ENCODE data around the gene TMEM80. TPM values are rescaled to one million over a fixed set of nuclear protein-coding genes. Genes with fewer than 3 reads are reported as not detected.

TMEM80 gene
- total and polyA plus RNA-seq, 7 donors = 7.9 to 41.5 (median 27.6) TPM

GRCh38 chr11:714436-714835 lies 18.8 kb downstream of the TMEM80 start:
- Histone ChIP-seq H3K27me3 (peaks cover 0 to 22% (median 7%) of the 10 kb centered on the region in 3 donors), H3K27ac (no peak overlapping the region), H3K36me3 (no peaks in the 10 kb centered on the region), H3K4me3 (no peak overlapping the region), H3K4me1 (peaks cover 0 to 6% (median 2%) of the 10 kb centered on the region in 4 donors), H3K9me3 (no peaks in the 10 kb centered on the region)
- WGBS, 2 donors = 96% methylated on average over 6 of the region's 6 CpGs
- intact Hi-C loops (cut with DNase I) = no loop called here
- DNase-seq = no peak
- TF ChIP-seq EP300 (IDR thresholded peaks at IDR 0.05) = no peak
- no peak for TF ChIP-seq POLR2A (IDR thresholded peaks at IDR 0.05)
- no peak for TF ChIP-seq POLR2AphosphoS5 (IDR thresholded peaks at IDR 0.05)
- TF ChIP-seq CTCF (IDR thresholded peaks at IDR 0.05) = no peak

GRCh38 chr11:719214-720016 lies 23.8 kb downstream of the TMEM80 start:
- WGBS, 2 donors = 68 to 83% methylated on average over 34 of the region's 34 CpGs
- Histone ChIP-seq H3K27me3 (peaks cover 26 to 52% (median 46%) of the 10 kb centered on the region in 3 donors), H3K9me3 (no peaks in the 10 kb centered on the region), H3K36me3 (no peaks in the 10 kb centered on the region), H3K4me3 (no peak overlapping the region), H3K27ac (no peak overlapping the region), H3K4me1 (peaks cover 0 to 22% (median 17%) of the 10 kb centered on the region in 4 donors)
- intact Hi-C loops (cut with DNase I) = no loop called here
- TF ChIP-seq POLR2AphosphoS5 (IDR thresholded peaks at IDR 0.05) (no peak), POLR2A (IDR thresholded peaks at IDR 0.05) (no peak), CTCF (IDR thresholded peaks at IDR 0.05) (no peak), EP300 (IDR thresholded peaks at IDR 0.05) (no peak)
- DNase-seq = no peak

DNA sequence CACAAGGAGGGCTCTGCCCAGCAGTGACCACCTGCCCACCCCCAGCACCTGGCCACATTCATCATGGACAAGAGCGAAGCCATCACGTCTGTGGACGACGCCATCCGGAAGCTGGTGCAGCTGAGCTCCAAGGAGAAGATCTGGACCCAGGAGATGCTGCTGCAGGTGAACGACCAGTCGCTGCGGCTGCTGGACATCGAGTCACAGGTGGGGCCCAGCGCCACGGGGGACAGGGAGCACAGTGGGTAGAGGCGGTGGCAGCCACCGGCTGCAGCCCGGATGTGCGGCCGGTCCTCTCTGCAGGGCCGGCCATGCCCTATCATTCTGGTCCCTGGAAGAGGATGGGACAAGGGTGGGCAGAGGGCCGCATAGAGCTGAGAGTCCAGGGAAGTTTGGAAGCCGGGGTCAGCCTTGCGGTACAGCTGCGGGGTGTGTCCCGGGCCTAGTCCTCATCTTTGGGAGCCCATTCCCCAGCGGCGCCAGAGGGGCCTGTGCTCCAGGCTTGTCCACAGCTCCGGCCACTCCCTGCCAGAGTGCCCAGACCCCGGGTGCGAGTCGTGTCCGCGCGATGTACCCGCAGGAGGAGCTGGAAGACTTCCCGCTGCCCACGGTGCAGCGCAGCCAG lies 24.5 kb downstream of the TMEM80 start:
- Histone ChIP-seq H3K9me3 (no peaks in the 10 kb centered on the region), H3K4me1 (peaks cover 0 to 22% (median 17%) of the 10 kb centered on the region in 4 donors), H3K4me3 (peak overlapping the region in 1 of 4 donors; percentile 24), H3K27ac (no peak overlapping the region), H3K36me3 (no peaks in the 10 kb centered on the region), H3K27me3 (peaks cover 30 to 60% (median 53%) of the 10 kb centered on the region in 3 donors)
- TF ChIP-seq EP300 (IDR thresholded peaks at IDR 0.05) = no peak
- no peak for TF ChIP-seq CTCF (IDR thresholded peaks at IDR 0.05)
- no peak for TF ChIP-seq POLR2A (IDR thresholded peaks at IDR 0.05)
- TF ChIP-seq POLR2AphosphoS5 (IDR thresholded peaks at IDR 0.05) = no peak
- no peak for DNase-seq
- WGBS, 2 donors = 71 to 76% methylated on average over 35 of the region's 35 CpGs
- intact Hi-C loops (cut with DNase I) = no loop called here

DNA sequence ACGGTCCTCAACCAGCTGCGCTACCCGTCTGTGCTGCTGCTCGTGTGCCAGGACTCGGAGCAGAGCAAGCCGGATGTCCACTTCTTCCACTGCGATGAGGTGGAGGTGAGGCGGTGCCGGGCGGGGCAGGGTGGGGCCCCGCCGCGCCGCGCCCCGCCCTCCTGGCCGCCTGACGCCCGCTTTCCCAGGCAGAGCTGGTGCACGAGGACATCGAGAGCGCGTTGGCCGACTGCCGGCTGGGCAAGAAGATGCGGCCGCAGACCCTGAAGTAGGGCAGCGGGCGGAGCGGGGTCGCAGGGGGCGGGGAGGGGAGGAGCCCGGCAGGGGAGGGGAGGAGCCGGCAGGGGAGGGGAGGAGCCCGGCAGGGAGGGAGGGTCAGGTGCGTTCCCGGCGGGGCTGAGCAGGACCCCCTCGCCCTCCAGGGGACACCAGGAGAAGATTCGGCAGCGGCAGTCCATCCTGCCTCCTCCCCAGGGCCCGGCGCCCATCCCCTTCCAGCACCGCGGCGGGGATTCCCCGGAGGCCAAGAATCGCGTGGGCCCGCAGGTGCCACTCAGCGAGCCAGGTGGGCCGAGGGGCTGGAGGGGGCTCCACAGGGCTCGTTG lies 25.1 kb downstream of the TMEM80 start:
- H3K27ac ChIP-seq = no peak overlapping the region
- H3K36me3 ChIP-seq = no peaks in the 10 kb centered on the region
- TF ChIP-seq CTCF (IDR thresholded peaks at IDR 0.05) (no peak), POLR2AphosphoS5 (IDR thresholded peaks at IDR 0.05) (no peak), EP300 (IDR thresholded peaks at IDR 0.05) (no peak), POLR2A (IDR thresholded peaks at IDR 0.05) (no peak)
- no peak for DNase-seq
- H3K4me1 ChIP-seq = peaks cover 0 to 26% (median 21%) of the 10 kb centered on the region in 4 donors
- 12 to 22% methylated on average over 53 of the region's 53 CpGs for WGBS, 2 donors
- H3K27me3 ChIP-seq = peaks cover 35 to 66% (median 59%) of the 10 kb centered on the region in 3 donors
- H3K4me3 ChIP-seq = peak overlapping the region in 2 of 4 donors; percentile 15 to 24
- intact Hi-C loops (cut with DNase I) = no loop called here
- H3K9me3 ChIP-seq = no peaks in the 10 kb centered on the region
